ENCODE measurements around the gene TRPM6.

Gene TRPM6

GRCh38 chr9:74729136-74729695 lies 158.5 kb downstream of the TRPM6 start:
- peak in 1 of 2 donors; percentile 6 for DNase-seq (ENCODE audit: low read depth in 2 of 2)
- no peak for TF ChIP-seq CTCF (IDR thresholded peaks at IDR 0.05; ENCODE audit: low read depth, low read length)
- H3K4me3 ChIP-seq (replicated peaks in 1 of 2; ENCODE audit: low read depth in 2 of 2, low read length in 2 of 2), result no peak overlapping the region

GRCh38 chr9:74728176-74728575 lies 159.5 kb downstream of the TRPM6 start:
- H3K4me3 ChIP-seq (replicated peaks in 1 of 2; ENCODE audit: low read depth in 2 of 2, low read length in 2 of 2), result no peak overlapping the region
- DNase-seq (ENCODE audit: low read depth in 2 of 2), result no peak
- no peak for TF ChIP-seq CTCF (IDR thresholded peaks at IDR 0.05; ENCODE audit: low read depth, low read length)

GRCh38 chr9:74726581-74726980 lies 161.1 kb downstream of the TRPM6 start:
- TF ChIP-seq CTCF (IDR thresholded peaks at IDR 0.05; ENCODE audit: low read depth, low read length), result no peak
- no peak overlapping the region for H3K4me3 ChIP-seq (replicated peaks in 1 of 2; ENCODE audit: low read depth in 2 of 2, low read length in 2 of 2)
- DNase-seq (ENCODE audit: low read depth in 2 of 2), result no peak

- no peak for TF ChIP-seq CTCF (IDR thresholded peaks at IDR 0.05; ENCODE audit: low read depth, low read length)
- DNase-seq (ENCODE audit: low read depth in 2 of 2), result no peak
- H3K4me3 ChIP-seq (replicated peaks in 1 of 2; ENCODE audit: low read depth in 2 of 2, low read length in 2 of 2), result no peak overlapping the region
Observed at GRCh38 chr9:74724317-74724716, 163.4 kb downstream of the TRPM6 start.

- TF ChIP-seq CTCF (IDR thresholded peaks at IDR 0.05; ENCODE audit: low read depth, low read length), result no peak
- DNase-seq (ENCODE audit: low read depth in 2 of 2), result peak in 1 of 2 donors; percentile 22
- no peak overlapping the region for H3K4me3 ChIP-seq (replicated peaks in 1 of 2; ENCODE audit: low read depth in 2 of 2, low read length in 2 of 2)
Observed at GRCh38 chr9:74721696-74722660, 165.7 kb downstream of the TRPM6 start.

- TF ChIP-seq CTCF (IDR thresholded peaks at IDR 0.05; ENCODE audit: low read depth, low read length), result no peak
- no peak overlapping the region for H3K4me3 ChIP-seq (replicated peaks in 1 of 2; ENCODE audit: low read depth in 2 of 2, low read length in 2 of 2)
Observed at GRCh38 chr9:74719306-74719705, 168.4 kb downstream of the TRPM6 start.

More at GRCh38 chr9:74719306-74719705, 168.4 kb downstream of the TRPM6 start:
- no peak for DNase-seq (ENCODE audit: low read depth in 2 of 2)

All from cardiac fibroblast (primary cell).